HepG2 (cell line): ENCODE data around the gene B4GALT5. TPM values are rescaled to one million over a fixed set of nuclear protein-coding genes. Genes with fewer than 3 reads are reported as not detected.

Experiments used
- ATAC-seq: fragments of 200-7000 bp; cut with Tn5 transposase; 3 replicates; pipeline ENCODE4 v1.9.1; 2020; ENCODE audit warnings: mild to moderate bottlenecking, moderate library complexity
- BruUV-seq: library from RNA; stranded (reverse); fragments of 400-500 nt; replicated peaks from 2 replicates; lab custom pipeline; 2021; lab: Mats Ljungman, UMichigan
- CTCF ChIA-PET: fragments of 300-600 bp; formaldehyde crosslinking; extraction: SDS; loops from one replicate; lab custom pipeline; 2021; ENCODE audit warnings: low total read pairs, inconsistent platforms, low intra/inter-chr PET ratio; lab: Yijun Ruan, JAX
- POLR2A ChIA-PET: fragments of 350-600 bp; sonication (Branson Sonifier 250); formaldehyde crosslinking; loops from one replicate; lab custom pipeline; 2020; ENCODE audit warnings: antibody characterized with exemption, inconsistent platforms; lab: Yijun Ruan, JAX
- DNase-seq: peaks from one replicate; pipeline ENCODE4 v3.0.0-alpha.2; 2015; ENCODE audit warnings: low spot score
- FAIRE-seq: peaks from 3 replicates; lab custom pipeline; 2011; peaks lifted over from hg19 to GRCh38; lab: Jason Lieb, UNC
- H2AFZ ChIP-seq: one replicate; pipeline ENCODE4 v1.6.1; 2011; ENCODE audit warnings: low read length, inconsistent platforms
- H3K27ac ChIP-seq: fragments of 300-600 bp; 3 replicates; pipeline ENCODE4 v1.8.0; 2011; ENCODE audit warnings: mixed run types, mild to moderate bottlenecking, mixed read lengths, low read length, inconsistent platforms; ENCODE audit not compliant: insufficient read depth; ENCODE audit errors: extremely low read length
- H3K27me3 ChIP-seq, 2 experiments: fragments of 200-600 bp in 1 of 2; 2 replicates in 1 of 2; 3 replicates in 1 of 2; pipeline versions ENCODE4 v1.6.0 to v1.8.0; 2011; ENCODE audit warnings: low read length in 2 of 2, mild to moderate bottlenecking in 2 of 2, moderate library complexity in 2 of 2, inconsistent platforms in 1 of 2; ENCODE audit not compliant: insufficient read depth in 2 of 2, control insufficient read depth in 1 of 2
- H3K36me3 ChIP-seq, 2 experiments: fragments of 200-600 bp in 1 of 2; replicated peaks in 1 of 2; 2 replicates in 1 of 2; 3 replicates in 1 of 2; pipeline versions ENCODE4 v1.5.1 to v1.8.0; 2011; ENCODE audit warnings: low read length in 2 of 2, inconsistent platforms in 1 of 2; ENCODE audit not compliant: insufficient read depth in 2 of 2, control insufficient read depth in 1 of 2
- H3K4me1 ChIP-seq: 2 replicates; pipeline ENCODE4 v1.5.1; 2012; ENCODE audit warnings: low read length, inconsistent platforms; ENCODE audit not compliant: insufficient read depth
- H3K4me2 ChIP-seq: 2 replicates; pipeline ENCODE4 v1.6.0; 2011; ENCODE audit warnings: low read depth, low read length, inconsistent platforms
- H3K4me3 ChIP-seq, 3 experiments: fragments of 200-600 bp in 1 of 3; sonication (generic), shearing (Covaris generic) in 1 of 3; replicated peaks in 1 of 3; 2 replicates each; pipeline ENCODE4 v1.5.1; 2011 to 2016; ENCODE audit warnings: low read length in 3 of 3, inconsistent platforms in 2 of 3, low read depth in 2 of 3, mild to moderate bottlenecking in 2 of 3, control low read depth in 1 of 3, mixed read lengths in 1 of 3; ENCODE audit not compliant: insufficient read depth in 1 of 3
- H3K79me2 ChIP-seq: one replicate; pipeline ENCODE4 v1.6.1; 2011; ENCODE audit warnings: low read length, inconsistent platforms; ENCODE audit not compliant: insufficient read depth
- H3K9ac ChIP-seq: 2 replicates; pipeline ENCODE4 v1.6.0; 2011; ENCODE audit warnings: mild to moderate bottlenecking, low read depth, low read length, inconsistent platforms; ENCODE audit not compliant: insufficient read depth
- H3K9me3 ChIP-seq: 2 replicates; pipeline ENCODE4 v1.5.1; 2012; ENCODE audit warnings: mild to moderate bottlenecking, low read length
- H4K20me1 ChIP-seq: 2 replicates; pipeline ENCODE4 v1.6.0; 2011; ENCODE audit warnings: inconsistent platforms, mild to moderate bottlenecking, low read length, moderate library complexity; ENCODE audit not compliant: insufficient read depth
- FOXP4 ChIP-seq: sonication (generic); formaldehyde crosslinking; IDR thresholded peaks from 2 replicates; pipeline ENCODE4 v1.4.0; 2020; ENCODE audit warnings: missing genetic modification reagents
- HMG20A ChIP-seq: IDR thresholded peaks from 2 replicates; pipeline ENCODE4 v1.6.1; 2016; ENCODE audit warnings: borderline replicate concordance
- POLR2AphosphoS5 ChIP-seq: IDR thresholded peaks from 2 replicates; pipeline ENCODE4 v1.6.1; 2012; ENCODE audit warnings: low read depth, low read length
- REST ChIP-seq, 2 experiments: IDR thresholded peaks; 2 replicates each; pipeline ENCODE4 v1.6.1; 2011 to 2012; ENCODE audit warnings: low read length in 2 of 2, borderline replicate concordance in 1 of 2, low read depth in 1 of 2, mild to moderate bottlenecking in 1 of 2, moderate library complexity in 1 of 2
- ZHX2 ChIP-seq, 2 experiments: sonication (generic) in 1 of 2; formaldehyde crosslinking in 1 of 2; IDR thresholded peaks; 2 replicates each; pipeline versions ENCODE4 v1.6.1 to v1.9.0; 2014 to 2022; ENCODE audit warnings: antibody characterized with exemption in 1 of 2, borderline replicate concordance in 1 of 2, inconsistent platforms in 1 of 2, low read depth in 1 of 2, missing genetic modification reagents in 1 of 2
- ZNF713 ChIP-seq: sonication (generic); formaldehyde crosslinking; IDR thresholded peaks from 2 replicates; pipeline ENCODE4 v1.4.0; 2020; ENCODE audit warnings: mild to moderate bottlenecking, missing genetic modification reagents
- WGBS: methylation state at CpG from one replicate; pipeline ENCODE4 v1.1.6; 2017; ENCODE audit warnings: low lambda C conversion rate; 5-methylcytosine and 5-hydroxymethylcytosine counted together
- in situ Hi-C: cut with HindIII; loops from 2 replicates; pipeline ENCODE4 v1.10.0; 2017; ENCODE audit warnings: low pct_unique_long_range_greater_than_20kb; ENCODE audit not compliant: extremely low pct_ligation_motif_present
- intact Hi-C: fragments of 100-400 bp; cut with micrococcal nuclease; formaldehyde crosslinking; loops from one replicate; pipeline ENCODE4 v1.10.0; 2022; ENCODE audit not compliant: unreplicated experiment
- polyA plus RNA-seq, 8 experiments: library from polyadenylated mRNA; depleted of rRNA in 3 of 8; stranded (reverse) in 7 of 8; unstranded in 1 of 8; fragments of >200 nt; fragmentation: Illumina TruSeq in 4 of 8; extraction: Trizol in 4 of 8; gene quantifications; 2 replicates each; pipeline versions ENCODE4 v1.2.1 to v1.2.3, GENCODE V29; 2011 to 2016; ENCODE audit warnings: low read depth in 4 of 8, missing spikeins in 1 of 8, mixed read lengths in 1 of 8; ENCODE audit not compliant: insufficient read depth in 1 of 8
- total RNA-seq, 5 experiments: library from RNA; depleted of rRNA; stranded (reverse); fragments of >200 nt; fragmentation: Illumina TruSeq; extraction: Trizol; gene quantifications; 2 replicates each; pipeline ENCODE4 v1.2.3, GENCODE V29; 2016; ENCODE audit warnings: low read depth in 1 of 5

Gene B4GALT5
- total and polyA plus RNA-seq, 2 of the 13 experiments (the other 11 are each of a cell fraction or from before 2014, with no cell fraction given), result 27.3 to 30.9 TPM

- TF ChIP-seq FOXP4, result no peak; the same call in 1 of the 2 replicates
Measured at GRCh38 chr20:49713753-49714712, at the start of gene B4GALT5 (continued).

- no TSS peak for BruUV-seq
- TF ChIP-seq REST (IDR thresholded peaks at IDR 0.05; ENCODE audit: borderline replicate concordance in 1 of 2, low read depth in 1 of 2, low read length in 2 of 2) (no peak), ZNF713 (CRISPR knock-in tag) (no peak), POLR2AphosphoS5 (no peak), ZHX2 (IDR thresholded peaks at IDR 0.05; ENCODE audit: low read depth) (no peak), ZHX2 (CRISPR knock-in tag; IDR thresholded peaks at IDR 0.05; ENCODE audit: borderline replicate concordance) (no peak), HMG20A (no peak)
Measured at GRCh38 chr20:49762940-49763766, 49.5 kb upstream of the B4GALT5 start.

More at GRCh38 chr20:49762940-49763766, 49.5 kb upstream of the B4GALT5 start:
- CTCF ChIA-PET, result no interaction called here
- ATAC-seq (no peak), DNase-seq (no peak), FAIRE-seq (no peak)
- Histone ChIP-seq H3K4me1 (peaks cover 58% of the 10 kb centered on the region), H3K4me3 (no peak overlapping the region), H3K9ac (no peak overlapping the region), H3K36me3 (no peaks in the 10 kb centered on the region), H3K79me2 (no peaks in the 10 kb centered on the region), H3K27ac (no peak overlapping the region), H3K9me3 (no peaks in the 10 kb centered on the region), H2AFZ (no peak overlapping the region), H3K4me2 (no peak overlapping the region), H4K20me1 (no peaks in the 10 kb centered on the region), H3K27me3 (no peaks in the 10 kb centered on the region)
- intact Hi-C loops, result no loop called here
- WGBS, result 91% methylated on average over 12 of the region's 12 CpGs
- POLR2A ChIA-PET, result interaction anchor here (2.1 kb wide), 1 partner anchor 12 kb away, joined by 5 read pairs; no protein-coding TSS in a partner anchor
- in situ Hi-C loops, result no loop called here
